GM10847 (cell line): ENCODE measurements around the gene LYST.

ENCODE experiments used
- POLR2A ChIP-seq: IDR thresholded peaks from 2 replicates; pipeline ENCODE4 v1.6.1; 2011; ENCODE audit not compliant: insufficient read length; ENCODE audit errors: extremely low read depth

LYST gene

DNA sequence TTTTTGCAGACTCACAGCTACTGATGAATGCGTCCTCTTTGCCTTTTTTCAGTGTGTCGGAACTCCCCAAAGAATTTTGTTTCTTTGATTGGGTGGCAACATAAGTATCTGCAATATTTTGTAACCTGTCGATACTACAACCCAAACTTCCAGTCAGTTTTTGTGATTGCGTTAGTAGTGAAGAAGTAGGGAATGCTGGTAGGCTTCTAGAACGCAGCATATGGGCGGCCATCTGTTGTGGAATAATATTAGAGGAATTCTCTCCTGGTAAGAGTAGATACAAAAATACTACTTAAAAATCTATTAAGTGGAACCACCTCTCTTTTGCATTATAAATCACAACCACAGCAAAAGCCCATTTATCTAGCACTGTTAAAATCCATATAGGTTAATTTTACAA is 107.4 kb downstream of the LYST start:
- no peak for TF ChIP-seq POLR2A

GRCh38 chr1:235758931-235759330 is 107.8 kb downstream of the LYST start:
- no peak for TF ChIP-seq POLR2A

DNA sequence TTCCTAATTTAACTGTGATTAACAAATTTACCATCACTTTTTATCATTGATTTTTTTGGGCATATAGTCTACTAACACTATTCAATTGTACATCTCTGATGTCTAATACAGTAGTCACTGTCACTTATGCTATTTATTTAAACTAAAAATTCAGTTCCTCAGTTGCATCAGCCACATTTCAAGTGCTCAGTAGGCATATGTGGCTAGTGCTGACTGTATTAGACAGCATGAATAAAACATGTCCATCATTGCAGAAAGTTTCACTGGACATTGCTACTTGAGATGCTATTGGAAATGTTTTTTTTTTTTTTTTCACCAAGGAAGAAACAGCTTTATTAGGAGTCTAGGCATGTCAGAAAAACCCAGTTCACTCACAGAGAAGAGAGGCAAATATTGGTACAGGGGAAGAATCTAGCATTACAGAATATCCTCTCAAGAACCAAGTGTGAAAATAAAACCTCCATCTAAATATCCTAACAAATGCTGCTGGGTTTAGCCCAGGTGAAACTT is 109.1 kb downstream of the LYST start:
- TF ChIP-seq POLR2A = no peak

GRCh38 chr1:235749755-235750300 is 116.9 kb downstream of the LYST start:
- TF ChIP-seq POLR2A = no peak

GRCh38 chr1:235748747-235749146 is 118.0 kb downstream of the LYST start:
- no peak for TF ChIP-seq POLR2A

DNA sequence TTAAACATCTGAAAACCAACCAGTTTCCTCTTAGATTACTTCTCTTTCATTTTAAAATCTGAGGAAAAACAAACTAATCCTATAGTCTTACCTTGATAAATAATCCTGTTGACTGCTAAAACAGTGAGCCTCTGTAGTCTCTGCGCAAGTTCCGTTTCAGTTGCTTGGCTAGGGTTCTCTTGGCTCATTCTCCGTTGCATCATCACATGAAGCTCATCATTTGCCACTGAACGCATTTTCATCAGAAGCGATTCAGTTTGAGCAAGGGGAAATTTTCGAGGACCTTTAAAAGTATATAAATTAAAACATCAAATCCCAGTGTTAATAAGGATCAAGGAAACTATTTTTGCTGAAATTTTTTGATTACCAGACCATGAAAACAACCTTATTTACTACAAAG is 120.5 kb downstream of the LYST start:
- TF ChIP-seq POLR2A = no peak

GRCh38 chr1:235745503-235746136 is 121.1 kb downstream of the LYST start:
- no peak for TF ChIP-seq POLR2A

GRCh38 chr1:235742914-235743599 is 123.6 kb downstream of the LYST start:
- TF ChIP-seq POLR2A = no peak

- no peak for TF ChIP-seq POLR2A
Observed at GRCh38 chr1:235741294-235741693, 125.4 kb downstream of the LYST start.

DNA sequence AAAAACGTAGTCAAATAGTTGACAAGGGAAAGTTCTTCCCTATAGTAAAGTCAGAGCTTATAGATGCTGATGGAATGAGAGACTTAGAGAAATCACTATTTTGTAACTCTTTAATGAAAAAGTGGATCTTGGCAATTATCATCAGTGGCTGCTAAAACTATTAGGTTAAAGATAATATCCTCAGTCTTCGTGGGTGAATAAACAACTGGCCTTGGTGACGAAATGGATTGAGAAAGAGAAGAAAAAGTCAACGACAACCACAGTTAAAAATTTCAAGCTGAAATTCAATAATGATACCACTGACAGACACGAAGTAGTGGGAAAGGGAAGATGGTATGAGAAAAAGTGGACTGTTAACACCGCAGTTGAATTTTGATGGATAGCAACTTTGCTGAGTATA is 127.1 kb downstream of the LYST start:
- no peak for TF ChIP-seq POLR2A

DNA sequence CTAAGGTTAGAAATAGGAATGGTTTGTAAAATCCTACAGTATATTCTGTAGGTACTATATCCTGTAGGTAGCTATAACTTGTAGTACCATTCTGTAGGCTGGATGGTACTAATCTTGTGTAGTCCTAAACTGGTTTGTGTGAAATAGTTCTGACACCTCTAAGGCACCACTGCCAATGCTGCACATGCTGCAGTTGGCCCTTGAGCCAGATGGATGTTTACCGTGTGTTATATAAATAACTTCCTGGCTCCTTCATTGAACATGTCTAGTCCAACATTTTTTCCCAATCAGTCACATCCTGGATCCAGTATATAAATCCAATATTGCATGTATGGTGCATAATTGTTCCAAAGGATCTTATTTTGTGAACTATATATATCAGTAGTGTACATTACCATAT is 127.6 kb downstream of the LYST start:
- no peak for TF ChIP-seq POLR2A

- no peak for TF ChIP-seq POLR2A
Observed at GRCh38 chr1:235737751-235738150, 129.0 kb downstream of the LYST start.

- no peak for TF ChIP-seq POLR2A
Observed at GRCh38 chr1:235736263-235736662, 130.4 kb downstream of the LYST start.

GRCh38 chr1:235735621-235736020 is 131.1 kb downstream of the LYST start:
- no peak for TF ChIP-seq POLR2A

DNA sequence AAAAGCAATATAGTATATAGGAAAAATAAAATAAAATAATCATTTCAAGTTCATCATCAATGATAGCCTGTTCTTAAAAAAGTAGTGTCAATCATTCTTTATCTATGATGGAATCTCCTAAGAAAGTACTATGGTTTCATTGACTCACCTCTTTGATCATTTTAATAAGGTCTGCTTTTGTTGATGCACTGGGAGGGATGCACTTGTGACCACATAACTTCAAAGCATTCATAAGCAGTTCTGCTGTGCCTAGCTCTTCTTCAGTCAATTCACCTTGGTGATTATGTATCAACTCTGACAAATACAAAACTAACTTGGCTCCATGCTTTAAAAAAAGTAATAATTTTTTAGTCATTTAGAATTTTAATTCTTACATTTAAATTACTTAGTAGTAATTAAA is 132.4 kb downstream of the LYST start:
- no peak for TF ChIP-seq POLR2A

DNA sequence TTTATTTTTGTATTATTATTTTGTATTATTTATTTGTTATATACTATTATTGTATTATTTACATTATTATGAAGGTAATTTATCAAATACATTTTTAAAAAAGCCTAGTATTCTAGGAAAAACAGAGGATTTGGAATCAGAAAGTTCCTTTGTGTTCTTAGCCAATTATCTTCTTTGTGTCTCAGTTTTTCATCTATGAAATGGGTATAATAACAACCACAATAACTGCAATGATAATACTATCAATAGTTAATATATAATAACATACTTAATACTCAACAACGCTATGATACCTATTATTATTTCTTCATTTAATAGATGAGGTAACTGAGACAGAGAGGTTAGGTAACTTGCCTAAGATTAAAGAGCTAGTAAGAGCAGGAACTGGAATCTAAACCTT is 136.7 kb downstream of the LYST start:
- TF ChIP-seq POLR2A = no peak

- TF ChIP-seq POLR2A = no peak
Observed at GRCh38 chr1:235726557-235726956, 140.1 kb downstream of the LYST start.

- no peak for TF ChIP-seq POLR2A
Observed at GRCh38 chr1:235725434-235725833, 141.3 kb downstream of the LYST start.
